Mesenchymal stem cell (in vitro differentiated cells and primary cell): Measurements from ENCODE around the gene CEP104.
A peak's percentile ranks its signal among the peaks of the same experiment; 100 is the strongest.

ENCODE experiments used
- DNase-seq: peaks from one replicate; pipeline ENCODE4 v3.0.0-alpha.2; 2013
- H2AFZ ChIP-seq: one replicate; pipeline ENCODE4 v1.6.1; 2013; ENCODE audit warnings: low read depth, mild to moderate bottlenecking, control low read depth, inconsistent platforms, low read length, moderate library complexity
- H2AK5ac ChIP-seq: 2 replicates; pipeline ENCODE4 v1.6.1; 2013; ENCODE audit warnings: low read length, moderate library complexity, mild to moderate bottlenecking, inconsistent platforms; ENCODE audit not compliant: severe bottlenecking
- H2BK120ac ChIP-seq: one replicate; pipeline ENCODE4 v1.6.1; 2013; ENCODE audit warnings: low read depth, mild to moderate bottlenecking, inconsistent platforms, low read length, moderate library complexity
- H2BK12ac ChIP-seq, 2 experiments: one replicate each; pipeline ENCODE4 v1.6.1; 2013; ENCODE audit warnings: inconsistent platforms in 2 of 2, low read length in 2 of 2, mild to moderate bottlenecking in 2 of 2, moderate library complexity in 2 of 2, control low read depth in 1 of 2
- H2BK15ac ChIP-seq: one replicate; pipeline ENCODE4 v1.6.1; 2013; ENCODE audit warnings: mild to moderate bottlenecking, low read depth, inconsistent platforms; ENCODE audit not compliant: poor library complexity, severe bottlenecking
- H2BK5ac ChIP-seq: 2 replicates; pipeline ENCODE4 v1.6.1; 2013; ENCODE audit warnings: low read depth, mild to moderate bottlenecking, low read length, control low read depth, inconsistent platforms; ENCODE audit not compliant: poor library complexity, severe bottlenecking
- H3K14ac ChIP-seq, 2 experiments: one replicate each; pipeline ENCODE4 v1.6.1; 2013; ENCODE audit warnings: inconsistent platforms in 2 of 2, low read length in 2 of 2, control low read depth in 1 of 2, mild to moderate bottlenecking in 1 of 2, moderate library complexity in 1 of 2
- H3K18ac ChIP-seq, 2 experiments: one replicate each; pipeline ENCODE4 v1.6.1; 2013; ENCODE audit warnings: inconsistent platforms in 2 of 2, low read length in 2 of 2, control low read depth in 1 of 2, low read depth in 1 of 2, mild to moderate bottlenecking in 1 of 2
- H3K23ac ChIP-seq, 2 experiments: one replicate each; pipeline ENCODE4 v1.6.1; 2013; ENCODE audit warnings: inconsistent platforms in 2 of 2, low read length in 2 of 2, mild to moderate bottlenecking in 2 of 2, moderate library complexity in 2 of 2, control low read depth in 1 of 2
- H3K27ac ChIP-seq: 2 replicates; pipeline ENCODE4 v1.5.1; 2013; ENCODE audit warnings: mild to moderate bottlenecking, moderate library complexity, low read length, control low read depth, inconsistent platforms; ENCODE audit not compliant: poor library complexity, severe bottlenecking
- H3K27me3 ChIP-seq, 2 experiments: 2 replicates each; pipeline versions ENCODE4 v1.6.1 to v1.7.0; 2013; ENCODE audit warnings: low read length in 2 of 2, mild to moderate bottlenecking in 2 of 2, moderate library complexity in 2 of 2, control low read depth in 1 of 2, inconsistent platforms in 1 of 2; ENCODE audit not compliant: control insufficient read depth in 1 of 2, insufficient read depth in 1 of 2
- H3K36me3 ChIP-seq, 2 experiments: 2 replicates each; pipeline versions ENCODE4 v1.6.1 to v1.7.0; 2013; ENCODE audit warnings: low read length in 2 of 2, control low read depth in 1 of 2, inconsistent platforms in 1 of 2, low read depth in 1 of 2, mild to moderate bottlenecking in 1 of 2; ENCODE audit not compliant: insufficient read depth in 2 of 2, control insufficient read depth in 1 of 2
- H3K4ac ChIP-seq, 2 experiments: one replicate each; pipeline ENCODE4 v1.6.1; 2013; ENCODE audit warnings: inconsistent platforms in 2 of 2, low read length in 2 of 2, mild to moderate bottlenecking in 2 of 2, moderate library complexity in 2 of 2, control low read depth in 1 of 2, low read depth in 1 of 2
- H3K4me1 ChIP-seq: 2 replicates; pipeline ENCODE4 v1.6.1; 2013; ENCODE audit warnings: low read depth, low read length, control low read depth; ENCODE audit not compliant: control insufficient read depth, insufficient read depth
- H3K4me2 ChIP-seq: 2 replicates; pipeline ENCODE4 v1.6.1; 2013; ENCODE audit warnings: low read length, mild to moderate bottlenecking, inconsistent platforms; ENCODE audit not compliant: poor library complexity, severe bottlenecking
- H3K4me3 ChIP-seq, 2 experiments: 2 replicates each; pipeline versions ENCODE4 v1.5.1 to v1.7.0; 2013; ENCODE audit warnings: low read length in 2 of 2, mild to moderate bottlenecking in 2 of 2, control low read depth in 1 of 2, low read depth in 1 of 2; ENCODE audit not compliant: insufficient read depth in 1 of 2
- H3K79me1 ChIP-seq: replicated peaks from 2 replicates; pipeline ENCODE4 v1.6.1; 2013; ENCODE audit warnings: mild to moderate bottlenecking, control low read depth, low read length, inconsistent platforms; ENCODE audit not compliant: poor library complexity, severe bottlenecking
- H3K9ac ChIP-seq: 2 replicates; pipeline ENCODE4 v1.7.0; 2013; ENCODE audit warnings: mild to moderate bottlenecking, low read length, moderate library complexity
- H3K9me3 ChIP-seq: 2 replicates; pipeline ENCODE4 v1.7.0; 2013; ENCODE audit warnings: mild to moderate bottlenecking, low read length; ENCODE audit not compliant: control insufficient read depth
- H4K8ac ChIP-seq: one replicate; pipeline ENCODE4 v1.6.1; 2013; ENCODE audit warnings: inconsistent platforms, mild to moderate bottlenecking, low read length, moderate library complexity
- H4K91ac ChIP-seq: one replicate; pipeline ENCODE4 v1.6.1; 2013; ENCODE audit warnings: mild to moderate bottlenecking, low read length, inconsistent platforms
- WGBS: methylation state at CpG from one replicate; pipeline ENCODE4 v1.1.7; 2013; ENCODE audit warnings: mixed read lengths; 5-methylcytosine and 5-hydroxymethylcytosine counted together

CEP104 gene

GRCh38 chr1:3774276-3774945, 82.6 kb downstream of the CEP104 start:
- WGBS = 90% methylated on average over 10 of the region's 19 CpGs
- Histone ChIP-seq H3K4ac (no peak overlapping the region), H3K23ac (no peak overlapping the region), H2BK15ac (no peak overlapping the region), H3K18ac (peak overlapping the region in 1 of 2 experiments; percentile 6), H2BK120ac (no peak overlapping the region), H3K79me1 (peaks cover 15% of the 10 kb centered on the region), H2BK12ac (no peak overlapping the region), H3K9me3 (no peaks in the 10 kb centered on the region), H4K8ac (no peak overlapping the region), H3K9ac (no peak overlapping the region), H2BK5ac (no peak overlapping the region), H2AK5ac (no peak overlapping the region), H3K4me1 (peaks cover 66% of the 10 kb centered on the region), H3K27me3 (peaks cover 8 to 28% of the 10 kb centered on the region in 2 experiments), H2AFZ (no peak overlapping the region), H4K91ac (no peak overlapping the region), H3K4me2 (no peak overlapping the region), H3K14ac (no peak overlapping the region), H3K4me3 (no peak overlapping the region), H3K36me3 (peaks cover 13 to 25% of the 10 kb centered on the region in 2 experiments), H3K27ac (no peak overlapping the region)
- DNase-seq = no peak

DNA sequence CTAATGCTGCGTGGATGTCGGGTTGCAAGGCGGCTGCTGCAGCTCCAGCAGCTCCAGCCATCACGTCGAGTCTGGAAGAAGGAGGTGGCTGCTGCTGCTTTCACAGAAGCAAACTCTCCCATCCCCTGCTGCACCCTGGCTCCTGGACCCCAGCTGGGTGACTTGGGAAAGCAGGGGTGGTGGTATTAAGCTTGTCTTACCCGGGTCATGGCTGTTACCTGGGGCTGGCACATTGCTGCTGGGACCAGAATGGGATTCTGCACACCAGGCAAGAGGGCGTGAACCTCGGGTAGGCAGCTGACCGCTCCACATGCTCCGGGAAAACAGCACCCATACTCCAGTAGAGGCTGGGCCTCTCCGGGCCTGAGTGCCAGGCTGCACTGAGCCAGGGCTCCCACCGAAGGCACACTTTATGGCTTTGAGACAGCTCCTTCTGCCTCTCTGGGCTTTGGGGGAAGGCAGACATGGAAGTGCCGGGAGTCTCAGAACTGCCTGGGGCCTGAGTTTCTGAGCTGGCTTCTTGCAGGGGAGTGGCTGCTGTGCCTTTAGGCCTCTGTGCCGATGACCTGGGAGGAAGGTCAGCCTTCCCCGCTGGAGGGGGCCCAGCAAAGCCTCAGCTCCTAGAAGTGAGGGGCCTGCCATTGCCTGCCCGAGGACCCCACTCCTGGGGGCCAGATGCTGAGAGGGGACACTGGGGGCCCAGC, 83.3 kb downstream of the CEP104 start:
- no peak overlapping the region for H3K14ac ChIP-seq
- H3K18ac ChIP-seq = no peak overlapping the region
- H2AFZ ChIP-seq = no peak overlapping the region
- H3K4me1 ChIP-seq = peaks cover 66% of the 10 kb centered on the region
- WGBS = 88% methylated on average over 10 of the region's 16 CpGs
- DNase-seq = peak; percentile 11
- H4K8ac ChIP-seq = no peak overlapping the region
- H2BK12ac ChIP-seq = peak overlapping the region in 1 of 2 experiments; percentile 29
- H3K4ac ChIP-seq = no peak overlapping the region
- H3K9ac ChIP-seq = no peak overlapping the region
- H3K4me2 ChIP-seq = peak overlapping the region; percentile 80
- H4K91ac ChIP-seq = peak overlapping the region; percentile 31
- H3K27ac ChIP-seq = no peak overlapping the region
- peak overlapping the region; percentile 34 for H2BK15ac ChIP-seq
- H3K27me3 ChIP-seq = peaks cover 8 to 35% of the 10 kb centered on the region in 2 experiments
- H3K79me1 ChIP-seq = peaks cover 9% of the 10 kb centered on the region
- H3K23ac ChIP-seq = no peak overlapping the region
- H3K36me3 ChIP-seq = peaks cover 6 to 18% of the 10 kb centered on the region in 2 experiments
- H2BK5ac ChIP-seq = no peak overlapping the region
- H2AK5ac ChIP-seq = no peak overlapping the region
- H3K4me3 ChIP-seq = no peak overlapping the region
- no peak overlapping the region for H2BK120ac ChIP-seq
- H3K9me3 ChIP-seq = no peaks in the 10 kb centered on the region

- peaks cover 64% of the 10 kb centered on the region for H3K4me1 ChIP-seq
- H3K27me3 ChIP-seq = peaks cover 8 to 42% of the 10 kb centered on the region in 2 experiments
- H2AFZ ChIP-seq = peak within 1 kb of the TSS; percentile 87
- peak within 1 kb of the TSS; percentile 63 to 67 for H3K4me3 ChIP-seq
- H2BK5ac ChIP-seq = no peak within 1 kb of the TSS
- no peak within 1 kb of the TSS for H3K27ac ChIP-seq
- peak within 1 kb of the TSS; percentile 45 to 88 for H3K4ac ChIP-seq
- H3K18ac ChIP-seq = peak within 1 kb of the TSS; percentile 74
- H2AK5ac ChIP-seq = no peak within 1 kb of the TSS
- peak within 1 kb of the TSS in 1 of 2 experiments; percentile 79 for H3K14ac ChIP-seq
- H4K91ac ChIP-seq = peak within 1 kb of the TSS; percentile 85
- H3K4me2 ChIP-seq = peak within 1 kb of the TSS; percentile 98
- H3K9me3 ChIP-seq = no peaks in the 10 kb centered on the region
- WGBS = 23% methylated on average over 39 of the region's 55 CpGs
- DNase-seq = peak; percentile 32
- peak within 1 kb of the TSS; percentile 21 for H2BK120ac ChIP-seq
- H3K9ac ChIP-seq = no peak within 1 kb of the TSS
- peak within 1 kb of the TSS; percentile 93 for H4K8ac ChIP-seq
- H2BK12ac ChIP-seq = peak within 1 kb of the TSS in 1 of 2 experiments; percentile 52
- H3K36me3 ChIP-seq = peaks cover 0 to 10% of the 10 kb centered on the region in 2 experiments
- H2BK15ac ChIP-seq = peak within 1 kb of the TSS; percentile 50
- peaks cover 3% of the 10 kb centered on the region for H3K79me1 ChIP-seq
- H3K23ac ChIP-seq = peak within 1 kb of the TSS in 1 of 2 experiments; percentile 61
These were observed 84.1 kb downstream of the CEP104 start, which contains the start of gene SMIM1 for GRCh38 chr1:3772715-3773571. TSS of gene SMIM1 (plus strand) at chr1:3772749. CDS start at chr1:3775374, 2,625 bp downstream.
